GM12873 (cell line): ENCODE data around the gene TULP4.

Source experiments
- TF ChIP-seq, protein P1 (sequence below): IDR thresholded peaks from 2 replicates; pipeline ENCODE4 v1.5.1; 2012; ENCODE audit warnings: low read depth, mild to moderate bottlenecking, moderate library complexity, low read length, control low read depth; ENCODE audit not compliant: insufficient read depth; ENCODE audit errors: missing control alignments

Gene TULP4

GRCh38 chr6:158314737-158315136, 2.5 kb downstream of the TULP4 start:
- TF ChIP-seq, protein P1, sequence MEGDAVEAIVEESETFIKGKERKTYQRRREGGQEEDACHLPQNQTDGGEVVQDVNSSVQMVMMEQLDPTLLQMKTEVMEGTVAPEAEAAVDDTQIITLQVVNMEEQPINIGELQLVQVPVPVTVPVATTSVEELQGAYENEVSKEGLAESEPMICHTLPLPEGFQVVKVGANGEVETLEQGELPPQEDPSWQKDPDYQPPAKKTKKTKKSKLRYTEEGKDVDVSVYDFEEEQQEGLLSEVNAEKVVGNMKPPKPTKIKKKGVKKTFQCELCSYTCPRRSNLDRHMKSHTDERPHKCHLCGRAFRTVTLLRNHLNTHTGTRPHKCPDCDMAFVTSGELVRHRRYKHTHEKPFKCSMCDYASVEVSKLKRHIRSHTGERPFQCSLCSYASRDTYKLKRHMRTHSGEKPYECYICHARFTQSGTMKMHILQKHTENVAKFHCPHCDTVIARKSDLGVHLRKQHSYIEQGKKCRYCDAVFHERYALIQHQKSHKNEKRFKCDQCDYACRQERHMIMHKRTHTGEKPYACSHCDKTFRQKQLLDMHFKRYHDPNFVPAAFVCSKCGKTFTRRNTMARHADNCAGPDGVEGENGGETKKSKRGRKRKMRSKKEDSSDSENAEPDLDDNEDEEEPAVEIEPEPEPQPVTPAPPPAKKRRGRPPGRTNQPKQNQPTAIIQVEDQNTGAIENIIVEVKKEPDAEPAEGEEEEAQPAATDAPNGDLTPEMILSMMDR = no peak

DNA sequence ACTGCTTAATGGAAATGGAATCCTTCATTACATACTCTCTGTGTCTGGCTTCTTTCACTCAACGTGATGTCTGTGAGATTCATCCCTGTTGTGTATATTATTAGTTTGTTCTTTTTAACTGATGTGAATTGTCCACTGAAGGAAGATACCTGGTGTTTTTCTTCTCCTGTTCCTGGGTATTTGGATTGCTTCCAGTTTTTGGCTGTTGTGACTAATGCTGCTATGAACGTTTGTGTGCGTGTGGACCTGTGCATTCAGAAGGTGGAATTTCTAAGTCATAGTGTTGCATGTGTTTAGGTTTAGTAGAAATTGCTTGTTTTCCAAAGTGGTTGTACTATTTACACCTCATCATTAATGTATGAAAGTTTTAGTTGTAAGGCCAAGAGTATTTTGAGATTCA, 3.8 kb downstream of the TULP4 start:
- TF ChIP-seq, protein P1 = no peak

DNA sequence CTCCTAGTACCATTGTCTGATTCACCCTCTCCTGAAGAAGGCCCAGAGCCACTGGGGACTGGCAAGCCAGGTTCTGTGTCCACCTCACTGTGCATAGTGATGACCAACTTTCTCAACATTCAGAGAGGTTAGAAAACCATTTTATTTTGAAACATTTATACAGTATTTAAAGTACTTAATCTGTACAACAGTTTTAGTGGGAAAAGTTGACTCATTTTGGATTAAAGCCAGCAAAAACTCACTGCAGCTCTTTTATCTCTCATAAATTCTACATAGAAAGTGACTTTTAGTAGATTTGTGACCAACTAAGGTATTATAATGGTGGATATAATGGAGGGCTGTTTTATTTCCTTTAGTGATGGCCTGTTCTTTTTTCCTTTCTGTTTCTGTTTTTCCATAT, 9.7 kb downstream of the TULP4 start:
- TF ChIP-seq, protein P1 = no peak

GRCh38 chr6:158322400-158322723, 10.1 kb downstream of the TULP4 start:
- TF ChIP-seq, protein P1 = no peak

DNA sequence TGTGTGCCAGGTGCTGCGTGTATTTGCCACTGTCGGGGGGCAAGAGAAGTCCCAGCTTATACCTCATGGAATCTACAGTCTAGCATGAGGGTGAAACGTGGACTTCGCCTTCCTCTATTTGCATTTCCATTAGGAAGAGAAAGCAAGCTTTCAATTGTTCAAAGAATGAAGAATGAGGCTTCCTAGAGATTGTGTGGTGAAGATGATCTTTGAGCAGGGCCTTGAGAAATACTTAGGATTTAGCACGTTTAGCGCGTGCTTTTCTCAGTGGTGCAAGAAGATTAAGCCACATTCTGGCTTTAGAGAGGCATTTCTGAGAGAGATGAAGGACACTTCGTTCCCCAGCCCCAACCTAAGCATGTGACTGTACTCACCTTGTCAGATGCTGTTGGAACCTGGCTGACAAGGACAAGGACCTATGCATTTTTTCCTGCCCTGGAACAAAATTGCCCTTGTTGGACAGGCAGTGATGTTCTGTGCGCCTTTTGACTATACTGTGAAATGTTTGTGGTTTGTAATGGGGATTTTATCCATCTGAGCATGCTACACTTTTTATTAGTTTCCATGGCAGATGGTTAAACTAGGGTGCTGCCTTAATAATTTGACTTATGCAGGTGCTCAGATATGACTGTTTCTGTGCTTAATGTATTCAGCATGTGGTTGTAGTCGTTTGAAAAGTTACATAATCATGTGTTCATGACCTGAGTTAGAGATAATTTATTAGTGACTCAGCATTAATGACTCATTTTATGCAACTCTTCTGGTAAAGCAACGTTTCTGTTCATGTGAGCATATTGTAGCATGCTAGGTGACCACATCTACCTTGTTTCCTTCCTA, 10.7 kb downstream of the TULP4 start:
- TF ChIP-seq, protein P1 = no peak

- TF ChIP-seq, protein P1 = no peak
Measured at GRCh38 chr6:158323561-158323958, 11.3 kb downstream of the TULP4 start.

GRCh38 chr6:158324136-158324535, 11.9 kb downstream of the TULP4 start:
- TF ChIP-seq, protein P1 = no peak
